Fibroblast of pulmonary artery (primary cell): ENCODE data around the gene CDK2AP2.

ENCODE experiments used
- DNase-seq: peaks from one replicate; pipeline ENCODE4 v3.0.0-alpha.2; 2010; ENCODE audit warnings: low read depth
- H3K4me3 ChIP-seq: replicated peaks from 2 replicates; pipeline ENCODE4 v1.5.1; 2011; ENCODE audit warnings: low read depth, mild to moderate bottlenecking, control low read depth, low read length, moderate library complexity
- TF ChIP-seq, protein P1 (sequence below): IDR thresholded peaks from 2 replicates; pipeline ENCODE4 v1.5.1; 2011; ENCODE audit warnings: mild to moderate bottlenecking, control low read depth, low read length, inconsistent platforms; ENCODE audit errors: missing control alignments

CDK2AP2 gene

DNA sequence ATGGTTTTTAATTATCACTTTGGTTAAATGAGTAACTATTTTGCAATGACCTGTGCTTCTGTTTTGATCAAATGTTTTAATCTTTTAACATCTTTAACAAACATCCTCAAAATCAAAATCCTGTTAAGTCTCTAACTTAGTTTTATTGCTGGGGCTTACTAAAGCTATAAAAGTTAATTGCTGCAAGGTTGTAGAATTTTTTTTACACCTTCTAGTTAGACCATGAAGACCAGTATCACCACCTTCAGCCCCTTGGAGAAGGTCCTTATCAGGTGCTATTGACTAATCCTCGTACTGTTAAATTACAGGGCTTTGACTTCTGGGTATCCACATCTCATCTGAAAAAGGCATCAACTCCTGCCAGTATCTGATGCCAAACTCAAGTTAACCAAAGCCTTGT is 27.6 kb upstream of the CDK2AP2 start:
- H3K4me3 ChIP-seq: no peak overlapping the region
- no peak for DNase-seq
- TF ChIP-seq, protein P1, sequence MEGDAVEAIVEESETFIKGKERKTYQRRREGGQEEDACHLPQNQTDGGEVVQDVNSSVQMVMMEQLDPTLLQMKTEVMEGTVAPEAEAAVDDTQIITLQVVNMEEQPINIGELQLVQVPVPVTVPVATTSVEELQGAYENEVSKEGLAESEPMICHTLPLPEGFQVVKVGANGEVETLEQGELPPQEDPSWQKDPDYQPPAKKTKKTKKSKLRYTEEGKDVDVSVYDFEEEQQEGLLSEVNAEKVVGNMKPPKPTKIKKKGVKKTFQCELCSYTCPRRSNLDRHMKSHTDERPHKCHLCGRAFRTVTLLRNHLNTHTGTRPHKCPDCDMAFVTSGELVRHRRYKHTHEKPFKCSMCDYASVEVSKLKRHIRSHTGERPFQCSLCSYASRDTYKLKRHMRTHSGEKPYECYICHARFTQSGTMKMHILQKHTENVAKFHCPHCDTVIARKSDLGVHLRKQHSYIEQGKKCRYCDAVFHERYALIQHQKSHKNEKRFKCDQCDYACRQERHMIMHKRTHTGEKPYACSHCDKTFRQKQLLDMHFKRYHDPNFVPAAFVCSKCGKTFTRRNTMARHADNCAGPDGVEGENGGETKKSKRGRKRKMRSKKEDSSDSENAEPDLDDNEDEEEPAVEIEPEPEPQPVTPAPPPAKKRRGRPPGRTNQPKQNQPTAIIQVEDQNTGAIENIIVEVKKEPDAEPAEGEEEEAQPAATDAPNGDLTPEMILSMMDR: no peak

DNA sequence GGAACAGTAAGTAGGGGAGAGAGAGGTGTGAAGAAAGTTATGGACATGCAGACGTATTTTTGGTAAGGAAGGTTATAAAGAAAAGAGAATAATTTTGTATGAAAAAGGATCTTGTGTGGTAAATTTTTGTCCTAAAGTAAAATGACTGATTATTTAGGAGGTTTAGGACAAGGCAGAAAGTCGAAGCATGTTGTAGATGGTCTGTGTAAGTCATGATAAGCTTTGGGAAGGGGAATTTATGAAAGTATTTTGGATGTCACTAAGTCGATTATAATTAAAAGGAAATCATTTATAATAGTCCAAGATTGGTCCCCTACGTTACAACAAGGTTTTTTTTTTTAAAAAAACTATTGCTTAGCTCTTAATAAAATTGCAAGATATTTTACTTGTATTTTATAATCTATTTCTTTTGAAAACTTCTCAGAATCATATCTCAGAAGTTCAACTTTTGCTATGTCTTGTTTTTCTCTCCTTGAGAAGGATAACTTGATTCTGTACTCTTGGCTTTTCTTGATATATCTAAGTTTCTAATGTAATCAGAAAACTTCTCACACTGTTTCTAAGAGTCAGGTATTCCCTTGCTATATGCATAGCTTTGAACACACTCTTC is 26.2 kb upstream of the CDK2AP2 start:
- H3K4me3 ChIP-seq: no peak overlapping the region
- TF ChIP-seq, protein P1: no peak
- DNase-seq: no peak

DNA sequence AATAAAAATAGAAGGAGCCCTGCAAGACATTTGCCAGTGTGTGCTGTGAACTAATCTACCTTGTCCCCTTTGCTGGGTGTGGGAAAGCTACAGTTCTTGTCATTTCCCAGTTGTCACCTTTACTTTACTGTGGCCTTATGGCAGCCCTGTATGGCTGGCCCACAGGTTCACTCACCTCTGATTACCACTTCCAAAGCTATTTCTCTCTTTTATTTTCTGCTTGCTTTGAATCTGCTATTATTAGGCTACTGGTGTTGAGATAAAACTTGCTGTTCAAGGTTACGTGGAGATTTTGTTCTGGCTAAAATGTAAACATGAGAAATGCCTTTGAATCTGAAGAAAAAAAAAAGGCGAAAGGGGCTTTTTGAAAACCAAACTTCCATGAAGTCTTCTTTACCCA is 24.9 kb upstream of the CDK2AP2 start:
- DNase-seq: no peak
- TF ChIP-seq, protein P1: no peak

DNA sequence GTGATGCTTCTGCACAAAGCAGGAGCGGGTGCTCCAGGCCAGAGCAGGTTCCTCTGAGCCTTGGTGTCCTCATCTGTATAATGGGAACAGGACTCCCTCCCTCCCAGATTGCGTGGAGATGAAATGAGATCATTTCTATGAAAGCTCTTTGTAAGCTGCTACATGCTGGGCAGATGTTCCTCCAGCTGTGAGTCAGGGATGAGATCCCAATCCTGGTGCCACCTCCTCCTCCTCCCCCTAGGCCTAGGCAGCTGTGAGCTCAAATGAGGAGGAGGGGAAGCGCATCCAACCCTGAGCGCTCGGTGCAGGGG is 22.3 kb upstream of the CDK2AP2 start:
- no peak for DNase-seq
- TF ChIP-seq, protein P1: no peak
- H3K4me3 ChIP-seq: no peak overlapping the region

More for the DNA sequence above, 24.9 kb upstream of the CDK2AP2 start:
- no peak overlapping the region for H3K4me3 ChIP-seq

DNA sequence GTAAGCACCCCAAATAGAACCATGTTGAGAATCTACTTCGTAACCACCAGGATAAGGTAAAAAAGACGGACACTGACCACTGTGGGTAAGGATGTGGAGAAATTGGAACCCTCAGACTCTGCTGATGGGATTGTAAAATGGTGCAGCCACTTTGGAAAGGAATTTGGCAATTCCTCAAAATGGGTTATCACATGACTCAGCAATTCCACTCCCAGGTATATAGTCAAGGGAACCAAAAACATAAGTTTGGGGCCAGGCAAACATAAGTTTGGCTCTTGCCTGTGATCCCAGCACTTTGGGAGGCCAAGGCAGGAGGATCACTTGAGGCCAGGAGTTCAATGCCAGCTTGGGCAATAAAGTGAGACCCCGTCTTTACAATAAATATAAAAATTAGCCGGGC is 20.4 kb upstream of the CDK2AP2 start:
- no peak for DNase-seq
- H3K4me3 ChIP-seq: no peak overlapping the region
- TF ChIP-seq, protein P1: no peak

DNA sequence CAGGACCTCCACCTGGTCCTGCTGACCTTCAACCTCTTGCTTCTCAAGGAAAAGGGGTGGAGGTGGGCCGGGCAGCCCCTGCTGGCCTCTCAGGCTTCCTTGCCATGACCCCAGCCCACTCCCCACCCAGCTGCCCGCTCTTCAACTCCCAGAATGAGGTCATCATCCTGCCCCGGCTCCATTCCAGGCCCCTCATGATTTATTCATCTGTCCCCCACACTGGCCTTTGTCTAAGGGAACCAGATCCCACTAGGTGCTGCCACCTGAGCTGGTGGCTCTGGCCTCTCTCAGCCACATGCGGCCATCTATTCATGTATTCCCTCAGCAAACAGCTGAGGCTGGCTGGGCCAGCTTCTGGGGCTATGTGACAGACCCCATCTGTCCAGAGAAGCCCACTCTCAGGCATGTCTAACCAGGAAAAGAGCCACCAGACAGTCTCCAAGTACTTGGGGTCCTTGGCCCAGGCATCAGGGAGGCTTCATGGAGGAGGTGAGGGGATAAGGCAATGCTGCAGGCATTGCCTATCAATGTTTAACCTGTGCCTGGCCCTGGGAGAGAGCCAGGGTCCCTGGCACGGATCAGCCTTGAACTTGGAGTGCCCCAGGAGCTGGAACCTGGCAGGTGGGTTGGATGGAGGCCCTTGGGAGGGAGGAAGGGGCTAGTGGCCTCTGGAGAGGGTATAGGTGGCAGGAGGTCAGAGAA is 17.5 kb upstream of the CDK2AP2 start:
- DNase-seq: no peak
- TF ChIP-seq, protein P1: no peak
- no peak overlapping the region for H3K4me3 ChIP-seq

DNA sequence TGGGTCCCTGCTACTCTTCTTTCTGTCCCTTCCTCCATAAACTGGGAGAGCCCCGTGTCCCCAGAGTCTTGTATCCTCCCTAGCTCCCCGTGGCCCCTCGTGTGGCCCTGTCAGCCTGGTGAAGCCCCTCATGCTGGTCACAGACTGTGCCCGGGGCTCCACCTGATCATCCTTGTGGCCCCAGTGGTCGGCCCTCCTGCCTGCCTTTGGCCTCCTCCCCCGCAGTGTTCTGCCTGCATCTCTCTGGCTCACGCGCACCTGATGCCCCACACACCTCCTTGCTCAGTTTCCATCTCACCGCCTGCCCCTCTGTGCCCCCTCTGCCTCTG is 16.5 kb upstream of the CDK2AP2 start:
- DNase-seq: no peak
- H3K4me3 ChIP-seq: no peak overlapping the region
- TF ChIP-seq, protein P1: no peak
